Measurements from ENCODE around the gene VAV3.
A peak's percentile ranks its signal among the peaks of the same experiment; 100 is the strongest.

VAV3 gene

DNA sequence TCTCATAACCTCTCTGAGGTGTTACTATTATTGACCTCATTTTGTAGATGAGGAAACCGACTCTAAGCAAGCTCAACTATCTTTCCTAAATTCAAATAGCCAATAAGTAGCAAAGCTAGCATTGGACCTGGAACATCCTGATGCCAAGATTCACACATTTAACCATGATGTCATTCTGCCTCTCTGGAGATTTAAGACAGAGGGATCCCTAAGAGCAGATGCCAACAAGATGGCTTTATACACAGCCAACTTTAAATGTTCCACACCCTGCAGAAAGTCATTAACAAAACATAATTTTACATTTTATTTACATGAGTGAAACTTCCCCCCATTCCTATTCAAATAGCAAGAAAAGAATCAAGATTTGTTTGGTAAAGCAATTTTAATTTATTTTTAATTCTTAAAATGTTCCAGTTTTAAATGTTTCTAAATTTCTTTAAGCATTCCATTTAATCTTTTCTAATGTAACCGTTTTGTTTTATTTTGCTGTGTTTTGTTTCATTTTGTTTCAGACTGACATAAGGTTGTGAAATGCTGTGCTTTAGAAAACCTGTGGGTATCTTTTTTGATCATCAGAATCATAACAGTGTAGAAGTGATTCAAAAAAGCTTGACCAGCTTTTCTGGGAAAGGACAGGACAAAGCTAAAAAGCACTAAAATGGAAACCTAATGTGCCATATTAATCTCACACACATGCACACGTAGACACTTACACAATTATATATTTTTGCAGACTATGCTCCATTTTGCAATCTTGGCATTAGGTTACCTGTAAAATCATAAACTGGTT, 7.6 kb upstream of the VAV3 start:
- no peak for DNase-seq

DNA sequence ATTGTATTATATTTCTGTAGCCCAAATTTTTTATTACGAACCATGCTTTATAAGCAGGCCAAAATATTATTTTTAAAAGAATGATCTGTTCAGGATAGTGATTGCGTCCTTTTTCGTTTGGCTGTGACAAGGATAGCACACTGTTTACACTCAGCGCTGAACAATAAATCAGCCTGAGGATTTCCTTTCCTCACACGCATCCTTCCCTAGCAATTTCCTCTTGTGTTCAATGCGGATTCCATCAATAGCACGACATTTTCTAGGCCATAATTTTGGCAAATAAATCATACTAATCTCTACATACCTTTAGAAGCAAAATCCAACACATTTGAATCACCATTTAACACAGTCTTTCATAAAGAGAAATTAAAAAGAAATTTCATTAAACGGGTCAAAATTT, 1.6 kb upstream of the VAV3 start:
- DNase-seq: no peak

DNA sequence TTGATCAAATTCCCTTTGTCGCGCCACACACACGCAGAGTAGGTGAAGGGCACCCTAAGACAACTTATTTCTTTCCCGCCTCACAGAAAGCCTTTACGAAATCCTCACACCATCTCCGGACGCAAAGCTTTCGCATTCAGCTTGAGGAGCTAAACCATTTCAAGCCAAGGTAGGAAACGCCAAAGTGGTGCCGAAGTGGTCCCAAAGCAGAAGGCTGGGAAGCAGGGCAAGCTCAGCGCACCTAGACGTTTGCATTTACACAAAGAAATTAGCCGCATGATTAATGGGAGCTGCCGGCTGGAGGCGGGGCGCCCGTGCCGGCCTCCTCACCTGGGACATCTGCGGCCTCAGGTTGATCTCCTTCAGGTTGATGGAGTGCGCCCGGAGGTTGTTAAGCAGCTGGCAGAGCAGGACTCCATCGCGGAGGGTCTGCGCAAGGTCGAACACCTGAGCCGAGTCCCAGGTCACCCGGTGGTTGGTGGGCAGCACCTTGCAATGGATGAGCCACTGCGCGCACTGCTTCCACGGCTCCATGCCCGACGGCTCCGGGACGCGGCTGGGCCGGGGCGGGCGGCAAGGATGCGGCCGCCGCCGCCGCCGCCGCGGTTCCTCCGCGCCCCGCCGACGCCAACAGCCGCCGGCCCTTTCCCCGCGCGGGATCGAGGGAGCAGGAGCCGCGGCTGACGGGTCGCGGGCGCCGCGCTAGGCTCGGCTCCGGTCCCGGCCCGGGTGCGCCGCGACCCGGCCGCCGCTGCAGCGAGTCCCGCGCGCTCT, 457 bp downstream of the VAV3 start:
- peak; percentile 48 for DNase-seq

DNA sequence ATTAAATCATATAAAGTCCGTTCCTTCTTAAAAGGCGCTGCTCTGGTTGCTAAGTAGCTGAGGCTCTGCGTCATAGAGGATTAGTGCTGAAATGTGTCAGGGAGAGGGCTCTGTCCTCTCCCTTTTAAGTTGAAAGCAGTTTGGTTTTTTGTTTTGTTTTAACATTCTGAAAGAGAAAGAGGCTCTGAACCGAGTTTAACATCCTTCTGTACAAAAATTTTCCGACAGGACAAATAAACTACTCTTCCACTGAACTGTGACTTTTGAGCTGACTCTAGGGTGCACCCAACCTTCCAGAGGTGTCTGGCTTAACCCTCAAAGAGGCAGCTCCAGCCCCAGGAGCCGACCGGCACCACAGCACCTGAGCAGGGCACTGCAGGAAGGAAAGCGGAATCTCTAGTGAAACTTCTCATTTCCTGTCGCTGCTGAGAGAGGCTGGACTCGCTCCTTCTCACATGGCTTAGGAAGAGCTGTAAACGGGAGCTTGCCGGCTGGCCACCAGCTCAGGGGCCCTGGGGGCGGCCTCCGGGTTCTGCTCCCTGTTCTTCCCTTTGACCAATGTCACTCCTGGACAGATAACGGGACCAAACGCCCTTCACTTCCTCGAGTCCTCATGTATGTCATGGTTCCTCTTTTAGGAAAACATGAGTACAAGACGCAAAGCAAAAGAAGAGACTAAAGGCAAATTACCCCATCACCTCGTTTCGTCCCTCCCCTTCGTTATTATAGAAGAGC, 1.2 kb downstream of the VAV3 start:
- DNase-seq: no peak

DNA sequence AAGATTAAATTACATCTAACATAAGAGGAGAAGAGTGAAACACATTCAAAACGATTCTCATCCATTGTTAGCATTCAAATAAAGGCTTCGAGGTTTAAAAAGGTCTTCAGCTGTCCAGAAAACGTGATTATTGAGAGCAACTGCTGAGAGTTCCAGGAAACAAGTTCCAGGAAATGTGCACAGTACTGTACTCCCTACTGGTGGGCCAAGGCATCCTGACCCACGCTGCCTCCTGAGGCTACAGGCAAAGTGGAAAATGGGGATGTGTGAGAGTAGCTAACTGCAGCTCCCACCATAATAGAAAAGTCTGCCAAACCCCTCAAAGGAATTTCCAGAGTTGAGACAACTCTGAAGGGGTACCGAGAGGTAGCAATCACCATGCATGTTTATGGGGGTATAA, 2.0 kb downstream of the VAV3 start:
- DNase-seq: no peak

DNA sequence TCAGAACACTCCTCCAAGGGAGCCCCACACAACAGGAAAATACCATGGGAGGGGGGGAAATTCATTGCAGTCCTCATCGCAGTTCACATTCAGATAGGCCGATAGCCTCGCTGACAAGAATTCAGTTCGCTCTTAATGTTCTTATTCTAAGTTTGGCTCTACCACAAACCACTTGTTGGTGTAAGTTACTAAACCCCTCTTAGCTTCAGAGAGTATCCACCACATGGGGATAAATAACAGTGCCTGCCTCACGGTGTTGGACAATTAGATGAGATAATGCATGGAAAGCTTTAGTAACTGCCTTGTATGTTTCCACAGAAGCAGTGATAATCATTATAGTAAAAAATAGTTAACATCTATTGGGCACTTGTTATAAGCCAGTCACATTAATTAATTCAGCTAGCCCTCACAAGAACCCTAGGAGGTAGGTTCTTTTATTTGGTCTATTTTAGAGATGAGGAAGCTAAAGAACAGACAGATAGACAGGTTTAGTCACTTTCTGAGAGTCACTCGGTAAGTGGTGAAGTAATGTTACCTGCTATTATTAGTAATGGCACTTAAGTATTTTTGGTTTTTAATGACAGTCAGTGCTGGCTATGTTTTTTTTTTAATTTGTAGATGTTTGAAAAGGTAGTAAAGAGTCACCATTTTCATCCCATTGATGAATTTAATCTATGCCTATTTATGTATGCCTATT, 10.1 kb downstream of the VAV3 start:
- DNase-seq: no peak

DNA sequence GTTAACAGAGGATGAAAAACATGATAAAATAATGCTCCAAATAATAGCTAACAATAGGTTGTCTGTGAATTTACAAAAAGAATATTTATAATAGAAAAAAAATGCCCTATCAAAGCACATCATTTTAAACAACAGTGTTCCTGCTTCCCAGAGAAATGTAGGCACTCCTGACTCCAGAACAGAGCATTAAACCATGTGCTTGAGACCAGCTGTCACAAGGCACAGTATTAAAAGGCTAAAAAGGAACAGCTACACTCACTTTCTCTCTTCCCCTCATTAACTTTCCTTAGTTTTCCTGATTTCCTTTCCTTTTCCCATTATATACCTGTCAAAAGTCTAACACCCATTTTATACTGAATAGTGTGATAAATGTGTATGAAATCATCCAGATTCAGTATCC, 10.9 kb downstream of the VAV3 start:
- no peak for DNase-seq

DNA sequence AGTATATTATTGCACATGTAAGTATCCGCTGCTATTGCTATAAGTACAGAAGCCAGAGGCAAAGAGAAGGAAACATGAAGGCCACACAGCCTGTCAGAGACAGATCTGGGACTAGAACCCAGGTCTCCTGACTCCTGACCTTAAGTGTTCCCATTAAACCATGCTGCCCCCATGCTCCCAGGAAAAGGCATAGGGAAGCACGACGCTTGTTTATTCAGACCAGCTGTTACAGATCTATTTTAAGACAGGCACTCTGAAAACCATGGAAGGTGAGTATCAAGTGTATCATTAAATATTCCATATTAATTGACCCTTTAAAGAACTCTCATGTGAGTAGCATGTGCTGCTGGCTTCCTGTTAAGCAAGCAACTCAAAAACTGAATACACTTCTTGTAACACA, 11.4 kb downstream of the VAV3 start:
- no peak for DNase-seq

DNA sequence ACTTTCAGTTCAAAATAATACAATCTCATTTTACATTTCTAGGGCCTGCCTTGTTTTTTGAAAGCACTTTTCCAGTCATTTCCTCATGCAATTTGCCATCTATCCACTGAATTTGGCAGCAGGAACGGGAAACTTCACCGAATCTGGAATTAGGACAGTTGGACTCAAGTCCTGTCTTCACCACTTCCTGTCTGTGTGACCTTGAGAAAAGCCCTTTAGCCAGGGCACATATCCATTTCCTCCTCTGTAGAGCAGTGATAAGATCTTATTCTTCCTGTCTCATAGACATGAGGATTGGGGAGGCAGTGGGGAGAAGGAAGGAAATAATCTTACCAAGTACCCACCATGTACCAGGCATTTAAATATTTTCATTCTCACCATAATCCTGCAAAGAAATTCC, 12.0 kb downstream of the VAV3 start:
- DNase-seq: no peak

DNA sequence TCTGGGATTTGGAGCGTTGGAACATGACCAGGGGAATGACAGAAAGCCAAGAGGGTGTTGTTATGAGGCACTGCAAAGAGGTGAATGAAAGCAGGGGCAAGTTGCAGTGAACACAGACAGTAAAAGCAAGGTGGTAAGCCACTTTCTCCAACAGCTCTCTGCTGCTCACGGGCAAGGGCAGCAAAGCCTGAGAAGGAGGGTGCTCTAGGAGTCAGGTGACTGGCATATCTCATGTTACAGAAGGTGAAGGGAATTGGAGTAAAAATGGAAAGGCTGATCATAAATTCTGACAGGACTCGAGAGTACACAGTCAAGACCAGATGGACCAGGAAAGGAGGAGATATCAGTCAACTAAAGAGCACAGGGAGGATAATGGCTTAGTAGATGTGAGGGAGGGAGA, 14.5 kb downstream of the VAV3 start:
- DNase-seq: no peak

DNA sequence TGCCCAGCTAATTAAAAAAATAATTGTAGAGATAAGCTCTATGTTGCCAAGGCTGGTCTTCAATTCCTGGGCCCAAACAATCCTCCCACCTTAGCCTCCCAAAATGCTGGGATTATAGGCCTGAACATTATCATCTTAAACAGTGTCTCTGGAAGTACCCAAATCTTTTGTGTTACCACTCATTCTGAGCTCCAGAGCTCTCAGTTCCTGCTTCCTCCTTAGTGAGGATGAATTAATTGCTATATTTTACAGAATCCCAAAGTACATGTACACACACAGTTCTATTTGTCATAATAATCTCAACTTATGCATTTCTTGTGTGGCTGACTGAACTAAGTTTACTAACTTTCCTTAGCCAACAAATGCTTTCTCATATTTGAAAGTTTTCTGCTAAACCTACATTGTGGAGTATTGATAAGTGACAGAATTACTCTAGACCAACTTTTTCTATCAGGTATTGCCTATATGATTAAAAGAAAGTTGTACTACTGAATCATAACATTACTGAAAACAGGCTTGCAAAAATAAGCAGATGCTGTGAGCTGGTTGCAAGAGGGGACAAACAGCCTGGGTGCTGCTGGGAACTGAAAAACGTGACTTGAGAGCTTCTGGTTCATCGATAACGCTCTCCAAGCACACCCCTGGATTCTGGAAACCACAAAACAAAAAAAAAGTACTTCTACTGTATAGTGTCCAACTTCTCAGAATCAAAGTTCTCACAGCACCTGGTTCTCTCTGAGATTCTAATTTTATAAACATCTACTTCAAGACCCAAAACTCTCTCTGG, 15.3 kb downstream of the VAV3 start:
- no peak for DNase-seq

DNA sequence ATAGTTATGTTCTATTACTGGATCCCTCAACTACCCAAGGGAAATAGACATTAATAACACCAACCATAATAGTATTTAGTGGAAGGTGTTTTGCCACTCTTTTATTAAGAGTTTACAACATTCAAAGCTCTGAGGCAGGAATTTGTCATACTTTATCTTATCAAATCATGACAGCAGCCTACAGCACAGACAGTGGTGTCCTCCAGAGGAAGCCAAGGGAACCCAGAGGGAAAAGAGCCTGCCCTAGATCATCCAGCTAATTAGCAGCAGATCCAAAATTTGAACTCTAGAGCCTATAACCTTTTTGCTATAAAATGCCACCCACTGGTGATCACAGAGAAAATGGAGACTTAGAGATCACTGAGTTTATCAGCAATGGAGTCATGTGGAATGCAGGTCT, 18.2 kb downstream of the VAV3 start:
- no peak for DNase-seq

DNA sequence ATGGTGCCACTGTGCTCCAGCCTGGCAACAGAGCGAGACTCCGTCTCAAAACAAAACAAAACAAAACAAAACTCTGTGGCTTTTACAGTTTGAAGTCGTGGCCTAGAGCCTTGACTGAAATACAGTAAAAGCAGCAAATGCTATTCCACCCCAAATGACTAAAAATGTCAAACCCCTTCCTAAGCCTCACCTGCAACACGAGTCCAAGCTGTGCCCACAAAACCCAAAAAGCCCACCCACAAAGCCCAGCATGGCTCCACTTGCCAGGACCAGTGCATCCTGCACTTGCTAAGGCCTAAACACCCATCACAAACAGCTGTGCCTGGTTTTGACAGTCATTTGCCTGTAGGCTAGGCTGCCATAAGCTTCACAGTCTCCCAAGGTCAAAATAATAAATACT, 21.3 kb downstream of the VAV3 start:
- DNase-seq: no peak

DNA sequence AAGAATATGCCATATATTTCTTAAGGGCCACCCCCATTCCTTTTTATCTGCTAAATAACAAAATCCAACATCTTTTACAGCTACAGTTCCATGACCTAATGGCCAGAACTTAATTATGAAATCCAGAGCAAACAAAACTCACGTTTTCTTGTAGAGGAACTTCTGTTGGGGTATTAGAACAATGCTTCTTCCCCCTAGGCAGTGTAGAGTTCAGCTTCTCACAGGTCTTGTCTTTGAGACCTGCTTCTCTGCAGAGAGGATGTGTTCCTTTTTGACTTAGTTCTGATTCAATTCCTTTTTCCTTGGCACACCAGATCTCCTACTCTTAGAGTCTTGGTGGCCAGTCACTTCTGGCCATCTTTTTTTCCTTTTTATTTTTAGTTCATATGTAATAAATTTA, 22.2 kb downstream of the VAV3 start:
- no peak for DNase-seq

DNA sequence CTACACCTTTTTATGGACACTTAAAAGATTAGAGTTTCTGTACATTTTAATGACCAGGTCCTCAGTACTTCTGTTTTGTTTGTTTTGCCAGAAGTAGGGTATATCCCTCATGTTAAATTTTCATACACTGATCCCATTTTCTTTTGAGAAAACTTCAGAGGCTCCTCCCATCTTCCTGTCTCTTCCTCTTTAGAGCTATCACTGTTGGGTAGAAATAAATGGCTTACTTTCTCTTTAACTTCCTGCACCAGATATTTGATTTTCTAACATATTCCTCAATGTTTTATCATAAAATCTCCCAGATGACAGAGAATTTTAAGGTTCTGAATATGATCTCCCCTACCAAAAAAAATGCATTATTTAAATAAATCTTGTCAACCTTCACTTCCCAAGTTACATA, 23.4 kb downstream of the VAV3 start:
- no peak for DNase-seq

DNA sequence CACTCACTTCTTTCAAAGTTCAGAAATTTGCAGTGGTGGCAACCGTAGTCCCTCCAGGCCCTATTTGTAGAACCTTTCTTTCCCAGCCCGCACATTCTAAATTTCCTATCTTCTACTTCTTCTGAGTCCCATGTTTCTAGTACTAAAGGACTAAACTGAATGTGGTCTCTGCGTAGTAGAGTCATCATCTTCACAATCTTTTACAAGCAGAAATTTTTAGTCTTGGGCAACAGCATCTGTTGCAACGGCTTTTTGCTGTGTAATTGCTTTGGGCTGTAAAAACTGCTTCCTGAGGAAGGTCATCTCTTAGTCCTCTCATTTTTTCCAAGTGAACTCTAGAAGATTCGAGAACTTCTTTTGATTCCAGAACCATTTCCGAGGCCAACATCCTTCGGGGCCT, 23.9 kb downstream of the VAV3 start:
- DNase-seq: no peak

DNA sequence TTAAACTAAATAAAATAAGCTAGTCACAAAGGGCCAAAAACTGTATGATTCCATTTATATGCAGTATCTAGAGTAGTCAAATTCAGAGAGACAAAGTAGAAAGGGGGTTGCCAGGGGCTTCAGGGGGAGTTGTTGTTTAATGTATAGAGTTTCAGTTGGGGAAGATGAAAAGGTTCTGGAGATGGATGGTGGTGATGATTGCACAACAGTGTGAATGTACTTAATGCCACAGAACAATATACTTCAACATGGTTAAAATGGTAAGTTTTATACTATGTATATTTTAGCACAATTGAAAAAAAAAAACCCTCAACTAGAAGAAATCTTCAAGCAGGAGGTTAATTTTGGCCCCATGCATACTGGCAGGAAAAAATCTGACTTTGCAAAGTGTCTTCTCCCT, 24.3 kb downstream of the VAV3 start:
- no peak for DNase-seq

DNA sequence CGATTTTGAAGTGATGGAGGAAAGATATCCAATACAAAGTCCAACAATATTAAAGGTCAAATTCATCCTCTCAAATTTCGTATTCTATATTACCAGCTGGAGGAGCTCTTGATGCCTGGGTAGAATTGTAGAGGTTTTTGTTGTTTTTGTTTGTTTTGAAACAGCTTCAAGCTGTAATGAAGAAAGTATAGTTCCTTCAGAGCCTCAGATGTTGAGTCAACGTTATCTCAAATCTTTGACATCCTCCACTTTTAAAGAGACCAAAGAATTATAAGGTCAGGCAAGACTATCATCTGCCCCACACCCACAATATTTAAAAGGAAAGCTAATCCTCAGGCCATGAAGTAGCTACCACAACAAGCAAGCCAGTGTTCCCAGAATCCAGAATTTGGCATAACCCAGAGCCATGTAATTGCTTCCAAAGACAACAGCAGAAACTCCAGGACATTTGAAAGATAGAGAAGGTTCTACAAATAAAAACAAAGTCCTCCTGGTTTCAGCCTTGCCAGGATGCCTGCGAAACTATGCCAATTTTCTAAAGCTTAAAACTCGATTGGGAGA, 24.9 kb downstream of the VAV3 start:
- no peak for DNase-seq

DNA sequence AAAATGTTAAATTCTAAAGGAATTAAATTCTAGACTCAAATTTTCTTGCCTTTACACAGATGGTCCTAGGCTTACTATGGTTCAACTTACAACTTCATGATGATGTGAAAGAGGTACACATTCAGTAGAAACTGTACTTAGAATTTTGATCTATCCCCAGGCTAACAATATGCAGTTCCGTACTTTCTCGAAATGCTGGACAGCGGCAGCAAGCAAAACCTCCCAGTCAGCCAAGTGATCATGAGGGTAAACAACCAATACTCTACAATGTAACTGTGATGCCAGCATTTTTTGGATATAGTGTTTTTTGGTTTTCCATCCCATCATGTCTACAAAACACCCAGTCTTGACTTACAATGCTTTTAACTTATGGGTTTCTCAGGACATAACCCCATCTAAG, 25.7 kb downstream of the VAV3 start:
- DNase-seq: no peak

DNA sequence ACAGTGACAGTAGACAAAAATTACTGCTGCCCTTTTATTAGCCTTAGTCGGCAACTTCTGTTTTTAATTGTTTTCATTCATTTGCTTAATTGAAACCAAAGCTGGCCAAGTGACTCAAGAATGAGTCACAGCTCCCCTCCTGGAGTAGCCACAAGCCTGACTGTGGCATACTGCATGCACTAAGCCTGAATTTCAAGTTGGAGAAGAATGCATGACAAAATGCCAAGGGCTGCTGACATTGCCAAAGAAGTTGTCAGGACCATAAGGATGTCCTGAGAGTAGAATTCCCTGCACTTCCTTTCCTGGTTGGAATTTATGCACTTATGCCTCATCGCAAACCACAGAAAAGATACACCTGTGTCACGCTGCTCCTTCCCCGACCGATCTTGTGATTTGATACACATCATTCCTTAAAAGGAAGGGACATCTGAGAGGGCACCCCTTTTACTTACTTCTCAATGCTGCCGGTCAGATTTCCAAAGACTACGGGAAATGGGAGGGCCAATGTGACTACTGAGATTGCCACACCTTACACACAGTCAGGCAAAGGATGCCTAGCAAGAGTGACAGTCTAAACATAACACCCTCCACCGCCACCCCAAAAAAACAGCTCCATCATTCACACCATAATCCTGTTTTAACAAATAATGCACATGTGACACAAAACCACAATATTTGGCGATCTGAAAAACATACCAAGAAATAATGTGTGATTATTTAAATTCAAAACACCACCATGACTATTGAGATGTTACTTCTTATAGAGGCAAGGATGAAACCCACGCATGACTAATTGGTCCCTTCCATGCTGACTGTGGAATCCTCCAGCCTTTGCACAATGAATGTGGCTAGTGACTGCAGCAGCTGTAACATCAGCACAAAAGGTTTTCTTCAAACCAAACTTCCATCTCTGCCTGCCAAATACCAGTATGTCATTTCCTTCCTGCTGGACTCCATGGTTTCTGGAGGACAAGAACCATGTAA, 28.2 kb downstream of the VAV3 start:
- DNase-seq: no peak
